Stimulated activated CD4-positive, alpha-beta T cell treated with anti-CD3 and anti-CD28 coated beads, TNF-alpha, amount 100 ng/mL, for 24 hours (primary cell): ENCODE measurements around the gene ABHD17C.

ENCODE experiments used
- DNase-seq, 3 experiments: peaks; one replicate each; pipeline ENCODE4 v3.0.0-alpha.2; 2020; ENCODE audit warnings: low read depth in 3 of 3

ABHD17C gene

GRCh38 chr15:80689716-80690115 is 5.4 kb upstream of the ABHD17C start:
- no peak for DNase-seq

- no peak for DNase-seq
Measured at GRCh38 chr15:80691575-80691974, 3.5 kb upstream of the ABHD17C start.

- no peak for DNase-seq
Measured at GRCh38 chr15:80693682-80694610, 1.2 kb upstream of the ABHD17C start.

- no peak for DNase-seq
Measured at GRCh38 chr15:80694611-80695098, 455 bp upstream of the ABHD17C start.

- peak in 1 of 3 experiments; percentile 21 for DNase-seq
Measured at GRCh38 chr15:80695911-80696661, 976 bp downstream of the ABHD17C start.

GRCh38 chr15:80697075-80697685 is 2.1 kb downstream of the ABHD17C start:
- DNase-seq, result no peak

GRCh38 chr15:80698676-80699075 is 3.6 kb downstream of the ABHD17C start:
- DNase-seq, result no peak

GRCh38 chr15:80699981-80700380 is 4.9 kb downstream of the ABHD17C start:
- no peak for DNase-seq

- no peak for DNase-seq
Measured at GRCh38 chr15:80701676-80702311, 6.7 kb downstream of the ABHD17C start.

GRCh38 chr15:80703081-80703480 is 8.0 kb downstream of the ABHD17C start:
- no peak for DNase-seq

- no peak for DNase-seq
Measured at GRCh38 chr15:80703965-80704364, 8.9 kb downstream of the ABHD17C start.

GRCh38 chr15:80706161-80706560 is 11.1 kb downstream of the ABHD17C start:
- DNase-seq, result no peak

- DNase-seq, result no peak
Measured at GRCh38 chr15:80709542-80709941, 14.4 kb downstream of the ABHD17C start.

GRCh38 chr15:80710635-80711554 is 15.8 kb downstream of the ABHD17C start:
- DNase-seq, result peak in 1 of 3 experiments; percentile 45

GRCh38 chr15:80711886-80712285 is 16.8 kb downstream of the ABHD17C start:
- no peak for DNase-seq

- DNase-seq, result no peak
Measured at GRCh38 chr15:80712956-80713355, 17.8 kb downstream of the ABHD17C start.

GRCh38 chr15:80721476-80721875 is 26.4 kb downstream of the ABHD17C start:
- DNase-seq, result no peak

- DNase-seq, result no peak
Measured at GRCh38 chr15:80722811-80723210, 27.7 kb downstream of the ABHD17C start.

GRCh38 chr15:80727196-80727595 is 32.1 kb downstream of the ABHD17C start:
- DNase-seq, result no peak

GRCh38 chr15:80727596-80727995 is 32.5 kb downstream of the ABHD17C start:
- no peak for DNase-seq

GRCh38 chr15:80730387-80730786 is 35.3 kb downstream of the ABHD17C start:
- no peak for DNase-seq
